GM12878 (cell line): ENCODE data around the gene LDHAL6B. TPM values are rescaled to one million over a fixed set of nuclear protein-coding genes. Genes with fewer than 3 reads are reported as not detected.
A peak's percentile ranks its signal among the peaks of the same experiment; 100 is the strongest.

Experiments used
- CBX3 ChIP-seq: fragments of 200-600 bp; sonication (generic); IDR thresholded peaks from 2 replicates; pipeline ENCODE4 v1.6.1; 2016; ENCODE audit warnings: low read depth, borderline replicate concordance
- DPF2 ChIP-seq: fragments of 450-650 bp; IDR thresholded peaks from 2 replicates; pipeline ENCODE4 v1.6.1; 2017; ENCODE audit warnings: mild to moderate bottlenecking
- E4F1 ChIP-seq: fragments of 450-650 bp; IDR thresholded peaks from 2 replicates; pipeline ENCODE4 v1.6.1; 2018; ENCODE audit warnings: borderline replicate concordance, mild to moderate bottlenecking; ENCODE audit not compliant: partially characterized antibody
- FOS ChIP-seq: IDR thresholded peaks from 3 replicates; pipeline ENCODE4 v1.6.1; 2011; ENCODE audit warnings: borderline replicate concordance; ENCODE audit not compliant: insufficient read length; ENCODE audit errors: extremely low read depth
- HCFC1 ChIP-seq: fragments of 150-350 bp; IDR thresholded peaks from 2 replicates; pipeline ENCODE4 v1.6.1; 2014; ENCODE audit warnings: low read length
- HDAC6 ChIP-seq: fragments of 200-600 bp; sonication (generic); IDR thresholded peaks from one replicate; pipeline ENCODE4 v1.8.0; 2017; ENCODE audit warnings: antibody characterized with exemption; ENCODE audit not compliant: unreplicated experiment
- HSF1 ChIP-seq: fragments of 150-350 bp; IDR thresholded peaks from 2 replicates; pipeline ENCODE4 v1.6.1; 2014; ENCODE audit warnings: mild to moderate bottlenecking, low read depth, low read length
- JUNB ChIP-seq: IDR thresholded peaks from 2 replicates; pipeline ENCODE4 v1.6.1; 2016; ENCODE audit warnings: antibody characterized with exemption, mild to moderate bottlenecking
- JUND ChIP-seq: IDR thresholded peaks from 2 replicates; pipeline ENCODE4 v1.6.1; 2012; ENCODE audit warnings: low read depth, mild to moderate bottlenecking, low read length, improper control_type of control experiment, moderate library complexity
- PAX5 ChIP-seq: IDR thresholded peaks from 2 replicates; pipeline ENCODE4 v1.6.1; 2011; ENCODE audit warnings: low read depth, low read length, borderline replicate concordance
- ZBTB33 ChIP-seq: fragments of 450-650 bp; IDR thresholded peaks from 2 replicates; pipeline ENCODE4 v1.6.1; 2017; ENCODE audit warnings: mild to moderate bottlenecking
- polyA plus RNA-seq, 11 experiments: library from polyadenylated mRNA; depleted of rRNA in 4 of 11; unstranded in 6 of 11; stranded (reverse) in 5 of 11; fragments of >200 nt; fragmentation: Nextera tagmentation in 4 of 11; fragmentation: Illumina TruSeq in 1 of 11; extraction: Ambion mirVana in 4 of 11; extraction: Trizol in 1 of 11; gene quantifications; 1 replicate in 1 of 11; 2 replicates in 10 of 11; pipeline versions ENCODE4 v1.2.1 to v1.2.3, GENCODE V29; 2011 to 2016; ENCODE audit warnings: inconsistent platforms in 2 of 11, missing spikeins in 2 of 11, low read depth in 1 of 11
- total RNA-seq, 4 experiments: library from RNA; depleted of rRNA in 3 of 4; stranded (reverse); fragments of >200 nt in 3 of 4; fragmentation: Illumina TruSeq in 1 of 4; extraction: Trizol in 1 of 4; gene quantifications; 2 replicates each; pipeline versions ENCODE4 v1.2.1 to v1.2.3, GENCODE V29; 2013 to 2021
- TF ChIP-seq, protein P1 (sequence below): fragments of 150-350 bp; IDR thresholded peaks from 2 replicates; pipeline ENCODE4 v1.6.1; 2016; ENCODE audit warnings: low read depth, low read length
- TF ChIP-seq, protein P2 (sequence below): fragments of 450-650 bp; IDR thresholded peaks from 2 replicates; pipeline ENCODE4 v1.6.1; 2017; ENCODE audit warnings: low read depth, mild to moderate bottlenecking, moderate library complexity

Gene LDHAL6B
- total and polyA plus RNA-seq, 10 of the 15 experiments (the other 5 are each of a cell fraction or from before 2014, with no cell fraction given): 0.33 to 0.66 TPM; not detected in 8

DNA sequence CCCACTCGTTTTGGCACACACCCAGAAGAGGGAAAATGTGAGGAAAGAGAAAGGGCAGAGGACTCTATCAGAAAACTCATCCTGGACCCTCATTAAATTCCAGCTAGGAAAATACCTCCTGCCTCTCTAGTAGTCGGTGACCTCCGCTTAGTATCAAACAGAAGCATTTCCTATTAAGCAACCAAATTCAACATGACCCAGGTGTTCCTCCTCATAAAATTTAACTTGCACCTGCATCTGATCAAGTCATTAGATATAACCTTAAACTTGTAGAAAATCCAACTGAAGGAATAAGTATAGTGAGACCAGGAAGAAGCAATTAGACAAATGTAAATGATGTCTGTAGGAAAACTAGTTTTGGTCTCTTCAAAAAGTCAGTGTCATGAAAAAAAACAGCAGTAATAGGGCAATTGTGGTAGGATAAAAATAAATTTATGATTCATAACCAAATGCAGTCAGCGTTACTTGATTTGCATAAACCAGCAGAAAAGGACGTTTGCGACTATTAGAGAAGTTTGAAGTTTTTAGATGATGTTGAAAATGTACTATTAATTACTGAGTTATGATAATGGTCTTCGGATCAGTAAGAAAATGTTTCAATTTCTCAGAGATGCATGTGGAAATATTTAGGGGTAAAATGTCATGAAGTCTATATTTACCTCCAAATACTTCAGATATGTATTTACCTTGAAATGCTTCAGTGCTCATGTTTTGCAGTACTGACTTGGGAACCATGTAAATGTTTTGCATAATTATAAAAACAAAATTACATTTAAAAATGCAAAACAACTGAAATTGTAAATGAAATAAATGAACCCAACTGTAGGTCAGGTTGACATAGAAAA lies 44.6 kb downstream of the LDHAL6B start (continued):
- no peak for TF ChIP-seq E4F1
- TF ChIP-seq, protein P1, sequence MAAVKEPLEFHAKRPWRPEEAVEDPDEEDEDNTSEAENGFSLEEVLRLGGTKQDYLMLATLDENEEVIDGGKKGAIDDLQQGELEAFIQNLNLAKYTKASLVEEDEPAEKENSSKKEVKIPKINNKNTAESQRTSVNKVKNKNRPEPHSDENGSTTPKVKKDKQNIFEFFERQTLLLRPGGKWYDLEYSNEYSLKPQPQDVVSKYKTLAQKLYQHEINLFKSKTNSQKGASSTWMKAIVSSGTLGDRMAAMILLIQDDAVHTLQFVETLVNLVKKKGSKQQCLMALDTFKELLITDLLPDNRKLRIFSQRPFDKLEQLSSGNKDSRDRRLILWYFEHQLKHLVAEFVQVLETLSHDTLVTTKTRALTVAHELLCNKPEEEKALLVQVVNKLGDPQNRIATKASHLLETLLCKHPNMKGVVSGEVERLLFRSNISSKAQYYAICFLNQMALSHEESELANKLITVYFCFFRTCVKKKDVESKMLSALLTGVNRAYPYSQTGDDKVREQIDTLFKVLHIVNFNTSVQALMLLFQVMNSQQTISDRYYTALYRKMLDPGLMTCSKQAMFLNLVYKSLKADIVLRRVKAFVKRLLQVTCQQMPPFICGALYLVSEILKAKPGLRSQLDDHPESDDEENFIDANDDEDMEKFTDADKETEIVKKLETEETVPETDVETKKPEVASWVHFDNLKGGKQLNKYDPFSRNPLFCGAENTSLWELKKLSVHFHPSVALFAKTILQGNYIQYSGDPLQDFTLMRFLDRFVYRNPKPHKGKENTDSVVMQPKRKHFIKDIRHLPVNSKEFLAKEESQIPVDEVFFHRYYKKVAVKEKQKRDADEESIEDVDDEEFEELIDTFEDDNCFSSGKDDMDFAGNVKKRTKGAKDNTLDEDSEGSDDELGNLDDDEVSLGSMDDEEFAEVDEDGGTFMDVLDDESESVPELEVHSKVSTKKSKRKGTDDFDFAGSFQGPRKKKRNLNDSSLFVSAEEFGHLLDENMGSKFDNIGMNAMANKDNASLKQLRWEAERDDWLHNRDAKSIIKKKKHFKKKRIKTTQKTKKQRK: no peak
- TF ChIP-seq JUNB: peak; percentile 86
- 0 out of 2 replicates have a peak, but pooled peaks have one; percentile 23 for TF ChIP-seq PAX5
- no peak for TF ChIP-seq HSF1
- TF ChIP-seq CBX3: no peak
- no peak for TF ChIP-seq ZBTB33
- TF ChIP-seq, protein P2, sequence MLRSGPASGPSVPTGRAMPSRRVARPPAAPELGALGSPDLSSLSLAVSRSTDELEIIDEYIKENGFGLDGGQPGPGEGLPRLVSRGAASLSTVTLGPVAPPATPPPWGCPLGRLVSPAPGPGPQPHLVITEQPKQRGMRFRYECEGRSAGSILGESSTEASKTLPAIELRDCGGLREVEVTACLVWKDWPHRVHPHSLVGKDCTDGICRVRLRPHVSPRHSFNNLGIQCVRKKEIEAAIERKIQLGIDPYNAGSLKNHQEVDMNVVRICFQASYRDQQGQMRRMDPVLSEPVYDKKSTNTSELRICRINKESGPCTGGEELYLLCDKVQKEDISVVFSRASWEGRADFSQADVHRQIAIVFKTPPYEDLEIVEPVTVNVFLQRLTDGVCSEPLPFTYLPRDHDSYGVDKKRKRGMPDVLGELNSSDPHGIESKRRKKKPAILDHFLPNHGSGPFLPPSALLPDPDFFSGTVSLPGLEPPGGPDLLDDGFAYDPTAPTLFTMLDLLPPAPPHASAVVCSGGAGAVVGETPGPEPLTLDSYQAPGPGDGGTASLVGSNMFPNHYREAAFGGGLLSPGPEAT: peak; percentile 49; the same call in 1 of the 2 replicates
- TF ChIP-seq HDAC6: no peak
- TF ChIP-seq DPF2: no peak
- no peak for TF ChIP-seq FOS
- no peak for TF ChIP-seq JUND
- TF ChIP-seq HCFC1: no peak
